H1 (cell line): ENCODE measurements around the gene LDLRAD4. TPM values are rescaled to one million over a fixed set of nuclear protein-coding genes. Genes with fewer than 3 reads are reported as not detected.

Experiments
- CTCF ChIA-PET: fragments of 300-600 bp; sonication (Branson Sonifier 250); formaldehyde crosslinking; loops from one replicate; lab custom pipeline; 2021; ENCODE audit not compliant: partially characterized antibody; lab: Charles Lee
- POLR2A ChIA-PET: fragments of 300-600 bp; sonication (Branson Sonifier 250); formaldehyde crosslinking; loops from one replicate; lab custom pipeline; 2021; ENCODE audit warnings: inconsistent platforms; ENCODE audit not compliant: partially characterized antibody; lab: Charles Lee
- DNase-seq, 2 experiments: peaks; one replicate each; pipeline versions ENCODE4 v3.0.0 to v3.0.0-alpha.2; 2010 to 2022; ENCODE audit warnings: low spot score in 2 of 2, low read depth in 1 of 2, mixed read lengths in 1 of 2
- FAIRE-seq: peaks from 2 replicates; lab custom pipeline; 2011; peaks lifted over from hg19 to GRCh38; lab: Jason Lieb, UNC
- H2AFZ ChIP-seq: 2 replicates; pipeline ENCODE4 v1.8.1; 2012; ENCODE audit warnings: low read length, inconsistent platforms
- H2AK5ac ChIP-seq: 2 replicates; pipeline ENCODE4 v1.6.1; 2013; ENCODE audit warnings: low read depth, low read length
- H2BK120ac ChIP-seq: replicated peaks from 2 replicates; pipeline ENCODE3; 2013; ENCODE audit warnings: low read depth, low read length, inconsistent platforms
- H2BK12ac ChIP-seq: 2 replicates; pipeline ENCODE4 v1.6.1; 2013; ENCODE audit warnings: low read depth, low read length
- H2BK15ac ChIP-seq: 2 replicates; pipeline ENCODE4 v1.6.1; 2013; ENCODE audit warnings: low read length
- H2BK20ac ChIP-seq: 2 replicates; pipeline ENCODE4 v1.6.1; 2013; ENCODE audit warnings: low read length
- H2BK5ac ChIP-seq: 2 replicates; pipeline ENCODE4 v1.6.1; 2013; ENCODE audit warnings: low read depth, low read length
- H3K14ac ChIP-seq: 2 replicates; pipeline ENCODE4 v1.6.1; 2013; ENCODE audit warnings: inconsistent platforms; ENCODE audit not compliant: insufficient read length
- H3K18ac ChIP-seq: 2 replicates; pipeline ENCODE4 v1.6.1; 2013; ENCODE audit warnings: low read length; ENCODE audit errors: extremely low read depth
- H3K23ac ChIP-seq: 2 replicates; pipeline ENCODE4 v1.6.1; 2013; ENCODE audit warnings: inconsistent platforms; ENCODE audit not compliant: insufficient read length
- H3K23me2 ChIP-seq: 2 replicates; pipeline ENCODE4 v1.6.1; 2013; ENCODE audit warnings: low read depth, low read length
- H3K27ac ChIP-seq: 2 replicates; pipeline ENCODE4 v1.6.1; 2011; ENCODE audit warnings: low read depth, low read length, inconsistent platforms
- H3K27me3 ChIP-seq, 4 experiments: replicated peaks in 1 of 4; 1 replicate in 1 of 4; 2 replicates in 3 of 4; pipeline versions ENCODE4 v1.6.1 to v1.8.1; 2011 to 2013; ENCODE audit warnings: low read length in 3 of 4, mild to moderate bottlenecking in 3 of 4, inconsistent platforms in 2 of 4, mixed read lengths in 2 of 4, moderate library complexity in 1 of 4; ENCODE audit not compliant: control insufficient read depth in 3 of 4, insufficient read depth in 3 of 4; ENCODE audit errors: extremely low read depth in 1 of 4
- H3K36me3 ChIP-seq, 4 experiments: 2 replicates each; pipeline versions ENCODE4 v1.6.1 to v1.8.1; 2011 to 2013; ENCODE audit warnings: mild to moderate bottlenecking in 4 of 4, low read length in 3 of 4, moderate library complexity in 2 of 4, control low read depth in 1 of 4, inconsistent platforms in 1 of 4; ENCODE audit not compliant: insufficient read depth in 4 of 4, control insufficient read depth in 2 of 4
- H3K4ac ChIP-seq: replicated peaks from 2 replicates; pipeline ENCODE3; 2013; ENCODE audit warnings: low read length, low read depth, mixed read lengths, inconsistent platforms; ENCODE audit not compliant: insufficient read length
- H3K4me1 ChIP-seq, 4 experiments: replicated peaks in 1 of 4; 1 replicate in 1 of 4; 2 replicates in 3 of 4; pipeline versions ENCODE4 v1.6.1 to v1.8.1; 2011 to 2013; ENCODE audit warnings: low read length in 3 of 4, inconsistent platforms in 2 of 4, mixed read lengths in 1 of 4; ENCODE audit not compliant: insufficient read depth in 4 of 4, control insufficient read depth in 3 of 4
- H3K4me2 ChIP-seq, 2 experiments: 2 replicates each; pipeline versions ENCODE4 v1.6.1 to v1.8.1; 2011 to 2013; ENCODE audit warnings: low read depth in 2 of 2, low read length in 2 of 2, control low read depth in 1 of 2, inconsistent platforms in 1 of 2, mild to moderate bottlenecking in 1 of 2; ENCODE audit not compliant: insufficient read depth in 1 of 2
- H3K4me3 ChIP-seq, 4 experiments: fragments of 200-600, 300-600 bp in 1 of 4; sonication (generic), shearing (Covaris generic), sonication (Bioruptor Twin) in 1 of 4; 2 replicates each; pipeline versions ENCODE4 v1.5.1 to v1.8.1; 2011 to 2016; ENCODE audit warnings: low read length in 4 of 4, low read depth in 3 of 4, control low read depth in 2 of 4, inconsistent platforms in 2 of 4, mild to moderate bottlenecking in 2 of 4, mixed read lengths in 1 of 4, moderate library complexity in 1 of 4; ENCODE audit not compliant: insufficient read depth in 2 of 4; ENCODE audit errors: extremely low read depth in 1 of 4
- H3K56ac ChIP-seq: replicated peaks from 2 replicates; pipeline ENCODE3; 2013; ENCODE audit warnings: low read depth, mild to moderate bottlenecking, mixed read lengths, low read length, inconsistent platforms; ENCODE audit not compliant: insufficient read length
- H3K79me1 ChIP-seq: 2 replicates; pipeline ENCODE4 v1.6.1; 2013; ENCODE audit warnings: low read depth, low read length, control low read depth
- H3K79me2 ChIP-seq, 2 experiments: 2 replicates each; pipeline versions ENCODE4 v1.6.1 to v1.8.1; 2012 to 2013; ENCODE audit warnings: low read length in 2 of 2, mild to moderate bottlenecking in 2 of 2, inconsistent platforms in 1 of 2; ENCODE audit not compliant: insufficient read depth in 2 of 2, control insufficient read depth in 1 of 2
- H3K9ac ChIP-seq, 4 experiments: replicated peaks in 1 of 4; 1 replicate in 1 of 4; 2 replicates in 3 of 4; pipeline versions ENCODE4 v1.6.1 to v1.8.1; 2011 to 2013; ENCODE audit warnings: low read depth in 3 of 4, low read length in 3 of 4, control low read depth in 2 of 4, mild to moderate bottlenecking in 2 of 4, moderate library complexity in 2 of 4, inconsistent platforms in 1 of 4; ENCODE audit errors: extremely low read depth in 1 of 4
- H3K9me3 ChIP-seq, 2 experiments: 2 replicates each; pipeline versions ENCODE4 v1.6.1 to v1.8.1; 2012 to 2013; ENCODE audit warnings: mild to moderate bottlenecking in 2 of 2, moderate library complexity in 2 of 2, control low read depth in 1 of 2, inconsistent platforms in 1 of 2, low read depth in 1 of 2, low read length in 1 of 2, mixed read lengths in 1 of 2; ENCODE audit not compliant: insufficient read depth in 2 of 2
- H4K20me1 ChIP-seq, 2 experiments: replicated peaks in 1 of 2; 2 replicates each; pipeline versions ENCODE3 to v1.8.1; 2011 to 2013; ENCODE audit warnings: inconsistent platforms in 2 of 2, low read length in 2 of 2, mild to moderate bottlenecking in 1 of 2; ENCODE audit not compliant: insufficient read depth in 2 of 2, control insufficient read depth in 1 of 2
- H4K5ac ChIP-seq: 2 replicates; pipeline ENCODE4 v1.6.1; 2013; ENCODE audit warnings: low read length, low read depth, mixed read lengths, inconsistent platforms; ENCODE audit not compliant: insufficient read length
- H4K8ac ChIP-seq: 2 replicates; pipeline ENCODE4 v1.8.0; 2013; ENCODE audit warnings: mild to moderate bottlenecking, moderate library complexity, low read length, inconsistent platforms; ENCODE audit not compliant: insufficient read depth; ENCODE audit errors: extremely low read depth
- H4K91ac ChIP-seq: replicated peaks from 2 replicates; pipeline ENCODE3; 2013; ENCODE audit warnings: low read length, mixed read lengths, inconsistent platforms; ENCODE audit not compliant: insufficient read length
- ASH2L ChIP-seq: fragments of 200-600, 300-600 bp; sonication (generic); IDR thresholded peaks from one replicate; pipeline ENCODE4 v1.7.1; 2017; ENCODE audit warnings: low read length
- CHD2 ChIP-seq: IDR thresholded peaks from 2 replicates; pipeline ENCODE4 v1.6.1; 2012; ENCODE audit warnings: low read length, improper control_type of control experiment
- CTBP2 ChIP-seq: IDR thresholded peaks from 2 replicates; pipeline ENCODE4 v1.7.0; 2011; ENCODE audit warnings: borderline replicate concordance, mild to moderate bottlenecking, moderate library complexity, mixed read lengths, low read length; ENCODE audit not compliant: insufficient read depth, insufficient read length
- JUN ChIP-seq: IDR thresholded peaks from 2 replicates; pipeline ENCODE4 v1.6.1; 2011; ENCODE audit warnings: low read depth, mild to moderate bottlenecking, improper control_type of control experiment, low read length
- JUND ChIP-seq: IDR thresholded peaks from 2 replicates; pipeline ENCODE4 v1.6.1; 2011; ENCODE audit warnings: mild to moderate bottlenecking, improper control_type of control experiment, low read length
- POLR2A ChIP-seq, 2 experiments: IDR thresholded peaks; 1 replicate in 1 of 2; 2 replicates in 1 of 2; pipeline ENCODE4 v1.6.1; 2011; ENCODE audit warnings: low read depth in 2 of 2, low read length in 2 of 2, mild to moderate bottlenecking in 2 of 2; ENCODE audit errors: control extremely low read depth in 1 of 2
- POU5F1 ChIP-seq: IDR thresholded peaks from 2 replicates; pipeline ENCODE4 v1.6.1; 2011; ENCODE audit warnings: low read depth, mild to moderate bottlenecking, low read length, moderate library complexity
- RAD21 ChIP-seq, 2 experiments: IDR thresholded peaks in 1 of 2; conservative IDR thresholded peaks in 1 of 2; 2 replicates each; pipeline ENCODE4 v1.6.1; 2011; ENCODE audit warnings: low read depth in 2 of 2, low read length in 2 of 2, improper control_type of control experiment in 1 of 2, inconsistent platforms in 1 of 2, mild to moderate bottlenecking in 1 of 2, moderate library complexity in 1 of 2
- RFX5 ChIP-seq: IDR thresholded peaks from 2 replicates; pipeline ENCODE4 v1.6.1; 2011; ENCODE audit warnings: low read depth, low read length, improper control_type of control experiment, borderline replicate concordance
- SAP30 ChIP-seq: fragments of 300-600 bp; sonication (generic); IDR thresholded peaks from 2 replicates; pipeline ENCODE4 v1.7.1; 2012; ENCODE audit warnings: low read length, moderate library complexity, mild to moderate bottlenecking, inconsistent platforms; ENCODE audit not compliant: insufficient read depth, insufficient replicate concordance
- SIX5 ChIP-seq: IDR thresholded peaks from 2 replicates; pipeline ENCODE4 v1.6.1; 2011; ENCODE audit warnings: mild to moderate bottlenecking, low read depth, low read length
- SP2 ChIP-seq: IDR thresholded peaks from 2 replicates; pipeline ENCODE4 v1.6.1; 2012; ENCODE audit warnings: mild to moderate bottlenecking, low read length, inconsistent platforms
- SUZ12 ChIP-seq: fragments of 200-600 bp; sonication (generic); IDR thresholded peaks from 2 replicates; pipeline ENCODE4 v1.6.1; 2012; ENCODE audit warnings: mild to moderate bottlenecking, inconsistent platforms, low read length, moderate library complexity, mixed read lengths
- USF2 ChIP-seq: IDR thresholded peaks from 2 replicates; pipeline ENCODE4 v1.6.1; 2011; ENCODE audit warnings: low read length, improper control_type of control experiment
- WGBS, 2 experiments: shearing (Covaris generic) in 1 of 2; methylation state at CpG; one replicate each; pipeline versions ENCODE4 v1.1.6 to v1.1.7; 2013 to 2015; ENCODE audit warnings: low lambda C conversion rate in 2 of 2, mixed read lengths in 2 of 2, inconsistent platforms in 1 of 2, low coverage in 1 of 2, missing lambda C conversion rate in 1 of 2; ENCODE audit not compliant: insufficient replicate concordance in 2 of 2, insufficient coverage in 1 of 2, insufficient read length in 1 of 2; ENCODE audit errors: extremely low coverage in 1 of 2, missing lambda C conversion rate in 1 of 2; 5-methylcytosine and 5-hydroxymethylcytosine counted together
- polyA plus RNA-seq, 7 experiments: library from polyadenylated mRNA; depleted of rRNA in 3 of 7; stranded (reverse) in 5 of 7; unstranded in 2 of 7; fragments of >200 nt in 5 of 7; fragments of 200-250 nt in 2 of 7; gene quantifications; 1 replicate in 5 of 7; 2 replicates in 1 of 7; 4 replicates in 1 of 7; pipeline versions ENCODE4 v1.2.1 to v1.2.3, GENCODE V29; 2011 to 2013; ENCODE audit warnings: missing spikeins in 2 of 7, mixed read lengths in 2 of 7
- total RNA-seq: library from RNA; stranded (reverse); fragmentation: NEBNext Ultra II Directional; extraction: Animal tissue kit (Norgen Biotek cat#: 25700); gene quantifications from 2 replicates; pipeline ENCODE4 v1.2.1, GENCODE V29; 2021

The LDLRAD4 gene
- total and polyA plus RNA-seq, 2 of the 8 experiments (the other 6 are each of a cell fraction or from before 2014, with no cell fraction given), result 0.77 to 1.4 TPM

- Histone ChIP-seq H3K79me1 (no peaks in the 10 kb centered on the region), H3K9me3 (no peaks in the 10 kb centered on the region), H2BK20ac (no peak overlapping the region), H3K27me3 (no peaks in the 10 kb centered on the region; a peak in 1 of 7 replicates), H3K23ac (no peak overlapping the region), H4K20me1 (no peaks in the 10 kb centered on the region), H3K4me2 (no peak overlapping the region), H3K9ac (no peak overlapping the region), H4K8ac (no peak overlapping the region), H3K56ac (no peak overlapping the region), H2AFZ (0 out of 2 replicates have a peak overlapping the region, but pooled peaks have one; percentile 3), H2BK12ac (no peak overlapping the region), H4K91ac (no peak overlapping the region), H3K18ac (no peak overlapping the region), H4K5ac (no peak overlapping the region), H3K23me2 (no peaks in the 10 kb centered on the region), H3K27ac (no peak overlapping the region), H3K79me2 (no peaks in the 10 kb centered on the region), H3K14ac (no peak overlapping the region), H2BK120ac (no peak overlapping the region), H3K36me3 (no peaks in the 10 kb centered on the region), H2BK15ac (no peak overlapping the region), H3K4me1 (no peaks in the 10 kb centered on the region), H2BK5ac (no peak overlapping the region), H2AK5ac (no peak overlapping the region), H3K4me3 (no peak overlapping the region), H3K4ac (no peak overlapping the region)
- DNase-seq, result no peak
- no peak for FAIRE-seq
- CTCF ChIA-PET, result interaction anchor here (0.7 to 1.2 kb wide), 5 partner anchors 14 to 226 kb away, joined by 3 to 4 read pairs (median 3); no protein-coding TSS in a partner anchor
- POLR2A ChIA-PET, result no interaction called here
- WGBS, 2 experiments, result 61% methylated on average over 6 of the region's 6 CpGs; no CpG with 5 or more reads in 1 of the 2 experiments
- no peak for TF ChIP-seq SIX5
- TF ChIP-seq USF2, result no peak
- no peak for TF ChIP-seq SP2
- no peak for TF ChIP-seq SAP30
- TF ChIP-seq JUND, result no peak
- no peak for TF ChIP-seq SUZ12
- no peak for TF ChIP-seq RAD21 (IDR thresholded peaks at IDR 0.05 in 1 of 2, conservative IDR thresholded peaks at IDR 0.05 in 1 of 2; ENCODE audit: low read depth in 2 of 2, low read length in 2 of 2)
- no peak for TF ChIP-seq RFX5
- TF ChIP-seq CHD2, result no peak
- no peak for TF ChIP-seq ASH2L
- TF ChIP-seq POLR2A (IDR thresholded peaks at IDR 0.05; ENCODE audit: control extremely low read depth in 1 of 2, low read depth in 2 of 2, low read length in 2 of 2), result no peak
- TF ChIP-seq JUN, result no peak
- TF ChIP-seq POU5F1, result no peak
- no peak for TF ChIP-seq CTBP2
These were observed 320.5 kb downstream of the LDLRAD4 start for GRCh38 chr18:13539050-13539449.
